Measurements from ENCODE around the gene ARFRP1. TPM values are rescaled to one million over a fixed set of nuclear protein-coding genes. Genes with fewer than 3 reads are reported as not detected.

ARFRP1 gene
- total RNA-seq, 1 donor = 13.5 TPM

DNA sequence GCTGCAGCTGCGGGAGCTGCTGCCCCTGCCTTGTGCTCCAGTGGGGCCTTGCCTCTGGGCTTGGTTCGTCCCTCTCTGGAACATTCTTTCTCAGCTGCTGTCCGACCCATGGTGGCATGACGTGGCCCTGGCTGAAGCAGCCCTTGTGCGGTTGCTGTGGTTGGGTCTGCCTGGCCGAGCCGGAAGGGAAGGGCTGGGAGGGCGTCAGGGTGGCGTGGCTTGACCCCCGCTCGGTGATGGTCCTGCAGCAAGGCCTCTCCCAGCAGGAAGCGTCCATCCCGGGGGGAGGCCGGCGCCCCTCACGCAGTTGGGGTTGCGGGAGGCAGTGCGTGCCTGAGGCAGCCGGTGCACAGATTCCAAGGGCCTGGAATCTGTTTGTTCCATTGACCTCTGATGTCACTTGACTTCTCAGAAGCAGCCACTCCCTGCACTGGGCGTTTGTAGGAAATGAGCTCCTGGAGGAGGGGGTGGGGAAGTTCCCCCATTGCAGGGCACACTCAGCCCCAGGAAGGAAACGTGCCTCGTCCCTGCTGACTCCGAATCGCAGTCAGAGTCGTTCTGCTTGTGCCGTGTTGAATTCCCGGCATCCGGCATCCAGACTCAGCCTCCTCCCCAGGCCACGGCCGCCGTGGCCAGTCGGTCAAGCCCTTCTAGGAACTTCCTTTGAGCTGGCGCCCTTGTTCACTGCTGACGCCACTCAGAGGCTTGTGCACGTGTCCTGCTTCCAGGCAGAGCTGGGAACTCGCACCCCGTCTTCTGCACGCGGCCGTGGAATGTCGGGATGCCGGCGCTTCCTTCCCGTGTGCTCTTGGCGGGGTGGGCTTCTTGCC, 21.1 kb downstream of the ARFRP1 start:
- Histone ChIP-seq H3K4me1 (ENCODE audit: insufficient read depth, low read length) (peaks cover 33% of the 10 kb centered on the region), H3K4me3 (ENCODE audit: low read length) (no peak overlapping the region), H3K9me3 (ENCODE audit: low read depth, low read length) (no peaks in the 10 kb centered on the region), H3K27me3 (ENCODE audit: insufficient read depth, low read length) (no peaks in the 10 kb centered on the region)

DNA sequence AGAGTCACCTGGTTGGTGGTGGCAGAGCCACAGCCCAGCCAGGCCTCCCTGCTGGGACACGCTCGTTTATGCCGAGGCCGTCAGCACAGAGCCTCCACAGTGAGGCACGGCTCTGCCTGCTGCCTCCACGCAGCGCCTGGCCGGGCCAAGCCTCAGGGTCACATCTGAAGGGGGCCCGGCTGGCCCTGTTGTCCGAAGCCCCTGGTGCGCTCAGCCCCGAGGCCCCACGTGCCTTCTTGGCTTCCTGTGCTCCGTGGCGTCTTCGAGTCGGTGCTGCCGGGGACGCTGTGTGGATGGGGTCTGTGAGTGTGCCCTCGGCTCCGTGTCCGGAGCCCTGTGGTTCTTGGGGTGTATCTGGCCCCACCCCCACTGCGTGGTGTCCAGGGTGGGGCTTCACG, 21.7 kb downstream of the ARFRP1 start:
- H3K9me3 ChIP-seq (ENCODE audit: low read depth, low read length) = no peaks in the 10 kb centered on the region
- H3K4me3 ChIP-seq (ENCODE audit: low read length) = no peak overlapping the region
- H3K27me3 ChIP-seq (ENCODE audit: insufficient read depth, low read length) = no peaks in the 10 kb centered on the region
- peaks cover 33% of the 10 kb centered on the region for H3K4me1 ChIP-seq (ENCODE audit: insufficient read depth, low read length)

DNA sequence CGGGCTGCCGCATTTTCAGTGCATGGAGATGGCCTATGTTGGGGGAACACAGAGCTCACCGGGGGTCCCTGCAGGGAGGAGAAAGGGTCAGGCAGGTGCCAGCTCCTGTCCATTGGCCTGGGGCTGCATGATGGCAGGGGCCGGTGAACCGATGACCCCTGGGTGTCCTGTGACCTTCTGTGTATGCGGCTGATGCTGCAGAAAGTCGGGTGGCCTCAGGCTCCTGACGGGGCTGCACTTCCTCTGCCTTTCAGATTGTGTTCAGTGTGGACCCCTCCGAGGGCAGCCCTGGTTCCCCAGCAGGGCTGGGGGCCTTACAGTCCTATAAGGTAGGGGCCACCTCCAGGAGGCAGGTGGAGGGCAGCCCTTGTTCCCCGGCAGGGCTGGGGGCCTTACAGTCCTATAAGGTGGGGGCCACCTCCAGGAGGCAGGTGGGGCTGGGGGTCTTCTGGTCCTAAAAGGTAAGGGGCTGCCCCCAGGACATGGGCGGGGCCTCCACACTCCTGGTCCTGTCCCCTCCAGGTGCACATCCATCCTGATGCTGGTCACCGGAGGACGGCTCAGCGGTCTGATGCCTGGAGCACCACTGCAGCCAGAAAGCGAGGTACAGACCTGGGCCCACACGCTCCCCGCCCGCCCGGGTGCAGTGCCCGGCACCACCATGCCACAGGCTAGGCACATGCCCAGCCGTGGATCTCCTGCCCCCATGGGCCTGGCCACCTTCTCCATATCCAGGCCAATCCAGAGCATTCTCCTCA, 22.3 kb downstream of the ARFRP1 start:
- no peaks in the 10 kb centered on the region for H3K9me3 ChIP-seq (ENCODE audit: low read depth, low read length)
- H3K4me1 ChIP-seq (ENCODE audit: insufficient read depth, low read length) = peaks cover 33% of the 10 kb centered on the region
- no peak overlapping the region for H3K4me3 ChIP-seq (ENCODE audit: low read length)
- H3K27me3 ChIP-seq (ENCODE audit: insufficient read depth, low read length) = no peaks in the 10 kb centered on the region

DNA sequence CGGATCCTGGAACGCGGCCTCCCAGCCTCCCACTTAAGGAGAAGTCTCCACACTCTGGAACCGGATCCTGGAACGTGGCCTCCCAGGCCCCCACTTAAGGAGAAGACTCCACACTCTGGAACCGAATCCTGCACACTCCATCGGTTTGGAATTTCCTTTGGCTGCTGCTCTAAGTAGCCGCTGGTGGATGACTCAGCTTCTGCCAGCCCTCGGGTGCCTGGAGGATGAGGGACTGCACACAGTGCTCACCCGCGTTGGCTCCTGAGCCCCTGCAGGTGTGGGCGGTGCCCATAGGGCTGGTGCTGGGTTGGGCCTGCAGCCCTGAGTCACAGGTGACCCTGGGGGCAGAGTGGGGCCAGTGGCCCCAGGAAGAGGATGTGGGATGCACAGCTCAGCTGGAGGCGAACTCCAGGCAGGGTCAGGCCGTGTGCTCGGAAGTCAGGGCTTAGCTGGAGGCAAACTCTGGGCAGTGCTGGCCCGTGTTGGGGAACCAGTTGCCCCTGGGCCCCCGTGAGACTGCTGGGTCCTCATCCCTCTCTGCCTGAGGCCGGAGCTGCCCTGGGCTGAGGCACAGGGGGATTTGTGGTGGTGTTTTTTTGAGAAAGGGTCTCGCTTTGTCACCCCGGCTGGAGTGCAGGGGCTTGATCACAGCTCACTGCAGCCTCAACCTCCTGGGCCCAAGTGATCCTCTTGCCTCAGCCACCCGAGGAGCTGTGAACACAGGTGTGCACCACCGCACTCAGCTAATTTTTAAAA, 25.2 kb downstream of the ARFRP1 start:
- Histone ChIP-seq H3K4me1 (ENCODE audit: insufficient read depth, low read length) (peaks cover 27% of the 10 kb centered on the region), H3K9me3 (ENCODE audit: low read depth, low read length) (no peaks in the 10 kb centered on the region), H3K4me3 (ENCODE audit: low read length) (no peak overlapping the region), H3K27me3 (ENCODE audit: insufficient read depth, low read length) (no peaks in the 10 kb centered on the region)

DNA sequence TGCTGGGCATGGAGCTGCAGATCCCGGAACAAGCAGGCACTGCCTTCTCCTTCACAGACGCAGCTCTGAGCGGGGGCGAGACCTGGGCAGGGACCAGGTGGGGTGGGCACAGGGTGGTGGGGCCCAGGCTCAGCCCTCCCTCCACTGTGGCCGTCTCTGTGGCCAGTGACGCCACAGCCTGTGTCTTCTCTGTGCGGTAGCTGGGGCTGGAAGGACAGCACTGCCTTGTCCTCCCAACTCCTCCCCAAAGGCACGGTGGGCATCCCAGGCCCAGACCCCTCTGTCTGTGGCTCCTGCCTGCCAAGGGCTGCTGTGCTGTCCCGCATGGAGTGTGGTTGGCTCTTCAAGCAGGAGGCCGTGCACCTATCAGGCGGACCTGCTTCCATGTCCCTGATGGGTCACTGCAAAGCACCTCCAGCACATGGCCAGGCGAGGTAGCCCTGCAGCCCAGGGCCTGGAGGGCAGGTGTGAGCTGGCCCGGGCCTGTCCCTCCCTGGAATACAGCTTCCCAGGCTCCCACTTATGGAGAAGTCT, 26.1 kb downstream of the ARFRP1 start:
- no peaks in the 10 kb centered on the region for H3K27me3 ChIP-seq (ENCODE audit: insufficient read depth, low read length)
- no peaks in the 10 kb centered on the region for H3K9me3 ChIP-seq (ENCODE audit: low read depth, low read length)
- no peak overlapping the region for H3K4me3 ChIP-seq (ENCODE audit: low read length)
- peaks cover 19% of the 10 kb centered on the region for H3K4me1 ChIP-seq (ENCODE audit: insufficient read depth, low read length)

DNA sequence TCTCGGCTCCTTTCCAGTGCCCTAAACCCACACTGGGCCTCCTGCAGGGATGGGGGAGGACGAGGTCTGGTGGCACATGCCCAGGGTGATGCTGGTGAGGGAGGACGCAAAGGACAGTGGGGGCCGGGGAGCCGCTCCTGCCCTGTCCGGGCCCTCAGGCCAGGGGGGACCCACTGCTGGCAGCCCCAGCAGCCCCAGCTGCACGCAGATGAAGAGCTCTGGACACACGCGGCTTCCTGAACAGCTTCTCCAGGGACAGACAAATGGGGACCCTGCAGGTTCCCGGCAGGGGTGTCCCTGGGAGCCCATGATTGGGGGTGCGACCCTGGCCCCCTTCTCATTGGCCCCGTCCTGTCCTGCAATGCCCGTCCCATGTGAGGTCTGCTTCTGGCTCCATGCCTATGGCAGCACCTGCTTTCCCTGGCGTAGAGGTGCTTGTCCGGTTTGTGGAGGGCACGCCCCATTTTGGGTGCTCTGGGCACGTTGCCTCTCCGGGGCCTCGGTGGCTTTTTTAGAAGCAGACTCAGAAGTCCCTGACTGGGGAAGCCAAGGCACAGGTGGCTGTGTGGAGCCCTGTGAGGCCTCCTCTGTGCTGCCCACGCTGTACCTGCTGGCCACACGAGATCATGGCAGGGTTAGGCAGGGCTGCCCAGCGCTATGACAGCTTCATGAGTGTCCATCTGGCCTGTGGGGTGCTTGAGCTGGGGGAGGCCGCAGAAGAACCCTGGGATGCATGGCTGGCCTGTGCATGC, 26.7 kb downstream of the ARFRP1 start:
- Histone ChIP-seq H3K4me1 (ENCODE audit: insufficient read depth, low read length) (peaks cover 12% of the 10 kb centered on the region), H3K27me3 (ENCODE audit: insufficient read depth, low read length) (no peaks in the 10 kb centered on the region), H3K9me3 (ENCODE audit: low read depth, low read length) (no peaks in the 10 kb centered on the region), H3K4me3 (ENCODE audit: low read length) (no peak overlapping the region)

DNA sequence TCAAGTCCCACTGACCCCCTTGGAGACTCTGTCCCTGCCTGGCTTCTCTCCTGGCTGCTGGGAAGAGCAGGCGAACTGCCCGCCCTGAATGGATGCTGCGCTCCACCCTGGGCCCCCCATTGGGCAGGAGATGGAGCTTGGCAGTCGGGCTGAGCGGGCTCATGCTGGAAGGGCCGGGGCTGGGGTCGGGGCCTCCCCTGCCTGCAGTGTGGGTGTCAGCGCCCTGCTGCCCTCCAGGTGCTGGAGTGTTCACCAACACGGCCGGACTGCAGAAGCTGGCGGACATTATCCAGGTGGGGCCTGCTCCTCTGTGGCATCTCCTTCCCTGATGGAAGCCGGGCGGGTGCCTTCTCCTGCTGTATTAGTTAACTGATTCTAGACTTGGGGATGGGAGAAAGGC, 27.3 kb downstream of the ARFRP1 start:
- H3K4me1 ChIP-seq (ENCODE audit: insufficient read depth, low read length) = peaks cover 6% of the 10 kb centered on the region
- no peaks in the 10 kb centered on the region for H3K27me3 ChIP-seq (ENCODE audit: insufficient read depth, low read length)
- no peaks in the 10 kb centered on the region for H3K9me3 ChIP-seq (ENCODE audit: low read depth, low read length)
- no peak overlapping the region for H3K4me3 ChIP-seq (ENCODE audit: low read length)

DNA sequence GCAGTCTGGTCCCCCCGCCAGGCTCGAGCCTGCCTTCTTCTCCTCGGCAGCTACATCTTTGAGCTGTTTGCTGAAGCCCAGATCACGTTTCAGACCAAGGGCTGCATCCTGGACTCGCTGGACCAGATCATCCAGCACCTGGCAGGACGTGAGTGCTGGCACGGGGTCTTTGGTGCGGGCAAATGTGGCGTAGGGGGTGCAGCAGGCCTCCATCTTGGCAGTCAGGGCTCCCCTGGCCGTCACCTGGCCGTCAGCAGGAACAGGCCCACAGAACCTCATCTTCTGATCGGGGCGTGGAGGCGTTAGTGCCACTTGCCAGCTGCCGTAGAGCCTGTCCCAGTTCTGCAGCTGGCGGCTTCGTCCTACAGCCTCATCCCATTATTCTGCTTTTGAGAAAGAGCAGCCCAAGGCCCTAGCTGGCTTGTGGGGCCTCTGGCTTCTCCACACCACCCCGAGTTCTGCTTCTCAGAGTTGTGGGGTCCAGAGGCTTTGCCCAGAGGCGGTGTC, 27.9 kb downstream of the ARFRP1 start:
- Histone ChIP-seq H3K9me3 (ENCODE audit: low read depth, low read length) (no peaks in the 10 kb centered on the region), H3K4me1 (ENCODE audit: insufficient read depth, low read length) (peaks cover under 1% of the 10 kb centered on the region), H3K4me3 (ENCODE audit: low read length) (no peak overlapping the region), H3K27me3 (ENCODE audit: insufficient read depth, low read length) (no peaks in the 10 kb centered on the region)

DNA sequence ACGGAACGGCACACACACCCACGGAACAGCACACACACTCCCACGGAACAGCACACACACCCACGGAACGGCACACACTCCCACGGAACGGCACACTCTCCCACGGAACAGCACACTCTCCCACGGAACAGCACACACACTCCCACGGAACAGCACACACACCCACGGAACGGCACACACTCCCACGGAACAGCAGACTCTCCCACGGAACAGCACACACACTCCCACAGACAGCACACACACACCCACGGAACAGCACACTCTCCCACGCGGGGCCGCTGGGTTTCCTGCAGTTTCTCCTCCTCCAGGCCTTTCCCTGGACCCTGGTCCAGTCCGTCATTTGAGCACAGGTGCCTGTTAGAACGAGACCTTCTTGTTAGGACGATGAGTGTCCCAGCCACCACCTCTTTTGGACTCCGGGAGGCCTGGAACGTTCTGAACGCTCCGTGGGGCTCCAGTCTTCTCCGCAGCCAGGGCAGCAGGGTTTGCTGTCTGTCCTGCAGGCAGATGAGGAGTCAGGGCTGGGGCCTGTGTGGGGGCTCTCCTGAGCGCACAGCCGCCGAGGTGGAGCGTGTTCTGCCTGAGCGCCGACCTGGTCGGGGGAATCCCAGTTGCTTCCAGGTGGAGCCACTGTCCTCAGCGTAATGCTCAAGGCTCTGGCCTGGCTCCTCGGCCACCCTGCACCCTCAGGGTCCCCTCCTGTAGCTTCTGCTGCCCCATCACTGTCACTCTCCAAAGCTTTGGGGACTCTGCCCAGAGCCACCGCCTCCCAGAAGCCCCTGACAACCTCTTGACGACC, 28.9 kb downstream of the ARFRP1 start:
- H3K27me3 ChIP-seq (ENCODE audit: insufficient read depth, low read length) = no peaks in the 10 kb centered on the region
- no peaks in the 10 kb centered on the region for H3K9me3 ChIP-seq (ENCODE audit: low read depth, low read length)
- no peak overlapping the region for H3K4me3 ChIP-seq (ENCODE audit: low read length)
- H3K4me1 ChIP-seq (ENCODE audit: insufficient read depth, low read length) = no peaks in the 10 kb centered on the region

DNA sequence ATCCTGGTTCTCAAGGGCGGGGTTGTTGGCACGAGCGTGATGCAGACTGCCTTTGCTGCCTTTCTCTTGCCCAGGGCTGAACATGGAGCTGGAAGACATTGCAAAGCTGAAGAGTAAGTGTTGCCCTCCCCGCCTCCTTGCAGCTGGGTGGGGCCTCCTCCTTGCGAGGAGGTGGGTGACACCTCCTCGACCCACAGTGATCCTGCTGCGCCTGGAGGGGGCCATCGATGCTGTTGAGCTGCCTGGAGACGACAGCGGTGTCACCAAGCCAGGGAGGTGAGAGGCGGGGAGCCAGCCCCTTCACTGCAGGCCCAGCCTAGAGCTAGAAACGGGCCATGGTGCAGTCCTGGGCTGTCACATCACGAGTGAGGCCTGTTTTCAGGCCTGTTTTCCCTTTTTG, 29.7 kb downstream of the ARFRP1 start:
- Histone ChIP-seq H3K4me1 (ENCODE audit: insufficient read depth, low read length) (no peaks in the 10 kb centered on the region), H3K27me3 (ENCODE audit: insufficient read depth, low read length) (no peaks in the 10 kb centered on the region), H3K9me3 (ENCODE audit: low read depth, low read length) (no peaks in the 10 kb centered on the region), H3K4me3 (ENCODE audit: low read length) (no peak overlapping the region)

DNA sequence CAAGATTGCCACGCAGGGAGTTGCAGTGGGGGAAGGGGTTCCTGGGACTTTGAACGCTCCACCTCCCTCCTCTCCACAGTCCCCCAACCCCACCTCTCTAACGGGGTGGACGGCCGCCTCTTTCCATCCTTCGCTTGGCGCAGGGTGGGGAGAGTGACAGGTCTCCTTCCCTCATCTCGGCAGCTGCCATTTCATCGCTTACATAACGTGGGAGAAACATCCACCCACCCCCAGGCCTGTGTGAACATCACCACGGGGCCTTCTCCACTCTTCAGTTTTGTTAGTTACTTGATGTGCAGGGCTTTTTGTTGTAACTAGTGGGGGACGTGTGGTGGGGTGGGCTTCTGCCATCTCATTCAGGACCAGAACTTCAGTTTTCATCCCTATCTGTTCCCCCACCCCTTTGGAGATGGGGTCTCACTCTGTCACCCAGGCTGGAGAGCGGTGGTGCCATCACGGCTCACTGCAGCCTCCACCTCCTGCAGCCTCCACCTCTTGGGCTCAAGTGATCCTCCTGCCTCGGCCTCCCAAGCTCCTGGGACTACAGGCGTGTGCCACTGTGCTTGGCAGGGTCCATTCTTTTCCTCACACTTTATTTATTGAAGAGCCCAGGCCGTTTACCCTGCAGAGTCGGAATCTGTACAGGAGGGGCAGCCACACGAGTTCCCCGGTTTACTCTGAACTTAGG, 32.0 kb downstream of the ARFRP1 start:
- Histone ChIP-seq H3K27me3 (ENCODE audit: insufficient read depth, low read length) (no peaks in the 10 kb centered on the region), H3K4me1 (ENCODE audit: insufficient read depth, low read length) (no peaks in the 10 kb centered on the region), H3K4me3 (ENCODE audit: low read length) (no peak overlapping the region), H3K9me3 (ENCODE audit: low read depth, low read length) (no peaks in the 10 kb centered on the region)

DNA sequence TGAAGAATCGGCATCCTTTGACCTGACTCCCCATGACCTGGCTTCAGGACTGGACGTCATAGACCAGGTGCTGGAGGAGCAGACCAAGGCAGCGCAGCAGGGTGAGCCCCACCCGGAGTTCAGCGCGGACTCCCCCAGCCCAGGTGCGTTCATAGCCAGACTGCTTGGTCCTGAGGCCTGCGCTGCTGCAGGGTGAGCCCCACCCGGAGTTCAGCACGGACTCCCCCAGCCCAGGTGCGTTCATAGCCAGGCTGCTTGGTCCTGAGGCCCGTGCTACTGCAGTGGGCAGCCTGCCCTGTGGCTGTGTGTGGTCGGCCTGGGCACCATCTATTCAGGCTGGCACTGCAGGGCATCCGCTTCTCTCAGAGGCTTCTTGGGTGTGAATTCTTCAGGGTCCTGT, 33.8 kb downstream of the ARFRP1 start:
- no peaks in the 10 kb centered on the region for H3K4me1 ChIP-seq (ENCODE audit: insufficient read depth, low read length)
- H3K27me3 ChIP-seq (ENCODE audit: insufficient read depth, low read length) = no peaks in the 10 kb centered on the region
- no peaks in the 10 kb centered on the region for H3K9me3 ChIP-seq (ENCODE audit: low read depth, low read length)
- no peak overlapping the region for H3K4me3 ChIP-seq (ENCODE audit: low read length)

DNA sequence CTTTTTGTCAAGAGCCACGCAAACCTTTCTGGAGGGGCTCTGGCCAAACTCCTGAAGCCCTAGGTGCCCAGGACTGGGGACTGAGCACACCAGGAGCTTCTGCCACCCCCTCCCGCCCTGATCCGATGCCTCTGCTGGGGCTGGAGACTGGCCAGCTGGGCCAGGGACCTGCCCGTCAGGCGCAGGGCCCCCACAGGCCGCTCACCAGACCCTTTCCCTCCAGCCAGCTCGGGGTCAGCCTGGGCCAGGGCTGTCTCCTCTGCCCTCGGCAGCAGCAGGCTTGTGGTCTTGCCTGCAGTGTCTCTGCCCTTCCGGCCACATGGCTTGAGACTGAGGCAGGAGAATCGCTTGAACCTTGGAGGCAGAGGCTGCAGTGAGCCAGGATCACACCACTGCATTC, 35.1 kb downstream of the ARFRP1 start:
- Histone ChIP-seq H3K4me1 (ENCODE audit: insufficient read depth, low read length) (no peaks in the 10 kb centered on the region), H3K27me3 (ENCODE audit: insufficient read depth, low read length) (no peaks in the 10 kb centered on the region), H3K4me3 (ENCODE audit: low read length) (no peak overlapping the region), H3K9me3 (ENCODE audit: low read depth, low read length) (no peaks in the 10 kb centered on the region)

Measured in mononuclear cell (primary cell).